NOMO-1 treated with DMSO at 0.1 percent for 48 hours (cell line): ENCODE results near the gene HEATR1.
"Not testable (repeated sequence)": the region's sequence is repeated elsewhere in the genome, so short reads cannot be mapped to it uniquely, and the experiment has no call there.

Source experiments
- DNase-seq: peaks from one replicate; lab custom pipeline; 2025; ENCODE audit not compliant: unreplicated experiment; lab: John Stamatoyannopoulos, UW

Gene HEATR1

DNA sequence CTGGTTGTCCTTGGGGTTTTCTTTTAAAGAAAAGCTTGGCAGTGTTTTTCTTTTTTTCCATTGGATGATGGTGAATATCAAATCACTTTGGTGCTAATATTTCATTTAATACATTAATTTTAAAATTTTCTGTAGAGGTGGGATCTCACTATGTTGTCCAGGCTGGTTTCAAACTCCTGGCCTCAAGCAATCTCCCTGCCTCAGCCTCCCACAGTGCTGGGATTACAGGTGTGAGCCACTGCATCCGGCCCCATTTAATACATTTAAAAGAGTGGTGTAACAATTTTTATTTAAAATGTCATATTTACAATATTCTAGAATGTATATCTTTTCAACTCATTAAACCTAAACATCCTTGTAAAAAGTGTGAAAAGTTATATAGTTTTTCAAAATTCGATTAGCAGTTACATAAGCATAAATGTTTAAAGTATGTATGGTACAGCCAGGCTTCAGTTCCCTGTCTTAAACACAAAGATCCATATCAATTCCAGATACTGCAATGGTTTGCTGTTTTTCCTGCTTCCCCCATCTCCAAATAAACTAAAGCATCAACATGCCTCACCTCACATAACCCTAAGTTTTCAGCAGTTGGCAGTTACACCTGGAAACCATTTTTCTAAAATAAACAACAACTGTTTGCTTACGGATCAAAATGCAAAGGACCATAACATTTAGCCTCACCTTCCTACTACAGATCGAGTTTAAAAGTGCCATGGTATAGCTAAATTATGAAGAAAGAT lies 89.4 kb downstream of the HEATR1 start:
- DNase-seq: no peak

DNA sequence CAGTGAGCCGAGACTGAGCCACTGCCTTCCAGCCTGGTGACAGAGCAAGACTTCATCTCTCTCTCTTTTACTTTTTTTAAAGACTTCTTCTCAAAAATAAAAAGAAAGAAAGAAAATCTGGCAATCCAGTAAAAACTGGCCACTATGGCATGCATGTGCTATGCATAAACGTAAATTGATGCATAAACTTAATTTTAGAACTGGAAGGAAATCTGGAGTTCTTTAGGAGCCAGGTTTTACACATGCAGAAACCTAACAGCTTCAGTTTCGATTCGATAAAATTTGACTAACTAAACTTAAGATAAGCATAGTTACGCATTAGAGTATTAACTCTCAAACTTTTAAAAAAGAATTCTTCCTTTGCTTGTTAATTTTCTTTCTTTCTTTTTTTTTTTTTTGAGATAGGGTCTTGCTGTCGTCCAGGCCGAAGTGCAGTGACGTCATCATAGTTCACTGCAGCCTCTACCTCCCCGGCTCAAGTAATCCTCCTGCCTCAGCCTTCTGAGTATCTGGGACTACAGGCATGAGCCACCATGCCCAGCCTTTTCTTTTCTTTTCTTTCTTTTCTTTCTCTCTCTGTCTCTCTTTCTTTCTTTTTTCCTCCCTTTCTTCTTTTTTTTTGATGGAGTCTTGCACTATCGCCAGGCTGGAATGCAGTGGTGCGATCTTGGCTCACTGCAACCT lies 92.4 kb downstream of the HEATR1 start:
- no peak for DNase-seq

DNA sequence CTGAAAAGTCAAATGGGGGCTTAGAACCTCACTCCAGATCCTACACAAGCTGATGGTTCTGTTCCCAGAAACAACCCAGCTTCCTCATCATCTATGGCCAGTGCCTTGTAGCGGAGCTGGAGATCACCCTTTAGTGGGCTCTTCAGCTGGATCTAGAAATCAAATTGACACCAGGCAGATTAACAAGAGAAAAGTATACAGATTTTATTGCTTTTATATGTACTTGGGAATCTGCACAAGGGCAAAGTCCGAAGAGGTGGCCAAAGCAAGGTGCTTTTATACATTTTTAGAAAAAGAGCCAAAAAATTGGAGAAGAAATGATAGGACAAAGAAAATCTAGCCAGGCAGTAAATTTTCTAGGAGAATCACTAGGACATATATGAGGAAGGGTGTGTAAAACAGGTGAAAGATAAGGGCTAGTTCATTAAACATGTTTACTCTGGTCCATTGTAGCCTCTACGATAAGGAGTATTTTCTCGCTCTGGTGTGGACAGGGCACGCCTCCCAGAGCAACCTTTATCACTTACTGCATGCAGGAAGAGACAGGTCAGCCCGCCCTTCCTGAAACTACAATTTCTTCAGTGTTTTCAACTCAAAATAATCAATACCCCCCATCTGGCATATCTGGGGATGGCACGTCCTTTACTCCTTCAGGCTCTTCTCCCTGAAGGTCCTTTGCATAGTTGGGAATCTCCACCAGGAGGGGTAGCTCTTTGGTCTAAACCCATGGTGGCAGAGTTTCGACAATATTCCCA lies 94.5 kb downstream of the HEATR1 start:
- DNase-seq: no peak

GRCh38 chr1:236509203-236509602 lies 95.1 kb downstream of the HEATR1 start:
- DNase-seq: no peak

DNA sequence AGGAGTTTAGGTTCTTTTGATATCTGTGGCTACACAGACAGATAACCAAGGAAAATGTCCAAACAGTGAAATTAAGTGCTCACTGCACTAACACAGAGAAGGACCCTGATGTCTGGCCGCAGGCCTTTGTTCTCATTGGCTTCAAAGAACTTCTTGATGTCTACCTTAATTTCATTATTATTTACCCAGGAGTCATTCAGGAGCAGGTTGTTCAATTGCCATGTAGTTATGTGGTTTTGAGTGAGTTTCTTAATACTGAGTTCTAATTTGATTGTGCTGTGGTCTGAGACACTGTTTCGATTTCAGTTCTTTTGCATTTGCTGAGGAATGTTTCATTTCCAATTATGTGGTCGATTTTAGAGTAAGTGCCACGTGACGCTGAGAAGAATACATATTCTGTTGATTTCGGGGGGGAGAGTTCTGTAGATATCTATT lies 95.7 kb downstream of the HEATR1 start:
- DNase-seq: no peak

- no peak for DNase-seq
Observed at GRCh38 chr1:236507022-236507700, 97.2 kb downstream of the HEATR1 start.

DNA sequence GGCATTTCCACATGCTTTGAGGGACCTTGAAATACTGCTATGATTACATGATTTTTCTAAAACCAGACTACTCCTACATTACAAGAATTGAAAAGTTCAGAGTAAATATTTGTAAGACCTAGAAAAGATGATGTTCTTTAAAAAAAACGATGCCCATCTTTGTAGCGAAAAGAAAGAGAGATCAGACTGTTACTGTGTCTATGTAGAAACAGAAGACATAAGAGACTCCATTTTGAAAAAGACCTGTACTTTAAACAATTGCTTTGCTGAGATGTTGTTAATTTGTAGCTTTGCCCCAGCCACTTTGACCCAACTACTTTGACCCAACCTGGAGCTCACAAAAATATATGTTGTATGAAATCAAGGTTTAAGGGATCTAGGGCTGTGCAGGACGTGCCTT lies 100.0 kb downstream of the HEATR1 start:
- not testable (repeated sequence) for DNase-seq

GRCh38 chr1:236502972-236503639 lies 101.2 kb downstream of the HEATR1 start:
- DNase-seq: peak; percentile 54

DNA sequence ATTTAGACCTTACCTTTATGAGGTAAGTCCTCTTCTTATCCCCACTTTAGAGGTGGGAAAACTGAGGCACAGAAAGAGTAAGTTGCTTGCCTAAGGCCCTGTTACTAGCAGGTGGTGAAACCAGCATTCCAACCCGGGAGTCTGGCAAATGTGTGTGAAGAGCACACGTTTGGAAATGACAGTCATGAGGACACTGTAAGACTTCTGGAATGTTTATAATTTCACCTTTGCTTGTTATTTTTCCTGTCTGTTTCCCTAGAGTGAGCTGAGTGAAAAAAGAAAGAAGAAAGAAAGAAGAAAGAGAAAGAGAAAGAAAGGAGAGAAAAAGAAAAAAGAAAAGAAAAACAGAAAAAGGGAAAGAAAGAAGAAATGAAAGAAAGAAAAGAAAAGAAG lies 101.7 kb downstream of the HEATR1 start:
- no peak for DNase-seq

- DNase-seq: no peak
Observed at GRCh38 chr1:236501093-236501492, 103.2 kb downstream of the HEATR1 start.
